DMS 273 (cell line): ENCODE data around the gene MTNR1A.
"Not testable (repeated sequence)": the region's sequence is repeated elsewhere in the genome, so short reads cannot be mapped to it uniquely, and the experiment has no call there.

Source experiments
- DNase-seq: peaks from one replicate; lab custom pipeline; 2025; ENCODE audit not compliant: unreplicated experiment; lab: John Stamatoyannopoulos, UW

Gene MTNR1A

DNA sequence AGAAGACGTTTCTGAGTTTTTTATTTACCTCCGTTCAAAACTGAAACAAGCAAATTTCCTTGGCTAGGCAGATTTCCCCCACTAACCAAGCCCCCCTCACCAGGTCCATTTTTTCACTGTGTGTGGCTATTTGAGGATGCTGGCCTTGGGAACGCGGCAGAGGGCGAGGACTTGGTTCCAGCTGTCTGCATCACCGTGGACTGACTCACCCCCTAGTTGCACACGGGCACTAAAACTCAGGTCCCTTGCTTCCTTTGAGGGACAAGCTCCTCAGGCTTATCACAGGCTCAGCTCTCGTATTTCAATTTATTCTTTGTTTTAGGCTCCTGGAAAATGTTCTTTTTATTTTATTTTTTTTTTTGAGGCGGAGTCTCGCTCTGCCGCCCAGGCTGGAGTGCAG lies 8.4 kb upstream of the MTNR1A start:
- DNase-seq, result no peak

DNA sequence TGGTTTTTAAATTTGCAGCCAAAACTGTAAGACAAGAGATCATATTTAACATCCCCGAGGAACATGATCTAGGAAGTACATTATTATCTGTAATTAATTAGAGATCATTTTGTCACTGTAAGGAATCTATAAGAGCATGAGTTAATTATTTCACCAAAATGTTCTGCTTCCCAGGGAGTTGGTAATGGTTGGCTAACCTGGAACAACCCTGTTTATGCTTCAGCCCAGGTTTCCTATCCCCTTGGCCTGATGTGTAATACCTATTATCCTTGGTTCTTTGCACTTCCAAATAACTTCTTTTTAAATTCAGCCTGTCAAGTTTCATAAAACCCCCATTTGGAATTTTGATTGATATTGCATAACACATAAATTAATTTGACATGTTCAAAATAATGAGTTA lies 6.4 kb upstream of the MTNR1A start:
- DNase-seq, result no peak

DNA sequence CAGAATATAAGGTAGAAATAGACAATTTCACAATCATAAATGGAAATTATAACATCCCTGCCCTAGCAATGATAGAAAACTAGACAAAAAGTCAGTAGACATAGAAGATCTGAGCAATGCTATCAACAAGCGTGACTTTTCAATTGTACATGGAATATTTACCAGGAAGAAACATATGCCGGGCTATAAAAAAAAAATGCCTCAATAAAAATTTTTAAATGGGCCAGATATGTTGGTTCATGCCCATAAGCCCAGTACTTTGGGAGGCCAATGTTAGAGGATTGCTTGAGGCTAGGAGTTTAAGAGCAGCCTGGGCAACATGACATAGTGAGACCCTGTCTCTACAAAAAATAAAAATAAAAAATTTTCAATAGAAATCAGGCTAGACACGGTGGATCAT lies 5.3 kb upstream of the MTNR1A start:
- no peak for DNase-seq

DNA sequence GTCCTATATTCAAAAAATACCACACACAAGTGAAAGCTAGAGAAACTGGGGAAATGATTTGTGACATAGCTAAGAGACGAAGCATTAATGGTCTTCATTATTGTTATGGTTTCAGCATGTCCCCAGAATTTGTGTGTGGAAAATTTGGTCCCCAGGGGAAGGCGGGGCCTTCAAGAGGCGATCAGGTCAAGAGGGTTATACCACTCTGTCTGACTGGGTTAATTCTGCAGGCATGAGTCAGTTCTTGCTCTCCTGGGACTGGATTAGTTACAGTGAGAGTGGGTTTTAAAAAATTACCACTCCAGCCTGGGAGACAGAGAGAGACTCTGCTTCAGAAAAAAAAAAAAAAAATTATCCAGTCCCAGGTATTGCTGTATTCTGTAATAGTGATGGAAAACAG lies 2.1 kb upstream of the MTNR1A start:
- DNase-seq, result no peak

DNA sequence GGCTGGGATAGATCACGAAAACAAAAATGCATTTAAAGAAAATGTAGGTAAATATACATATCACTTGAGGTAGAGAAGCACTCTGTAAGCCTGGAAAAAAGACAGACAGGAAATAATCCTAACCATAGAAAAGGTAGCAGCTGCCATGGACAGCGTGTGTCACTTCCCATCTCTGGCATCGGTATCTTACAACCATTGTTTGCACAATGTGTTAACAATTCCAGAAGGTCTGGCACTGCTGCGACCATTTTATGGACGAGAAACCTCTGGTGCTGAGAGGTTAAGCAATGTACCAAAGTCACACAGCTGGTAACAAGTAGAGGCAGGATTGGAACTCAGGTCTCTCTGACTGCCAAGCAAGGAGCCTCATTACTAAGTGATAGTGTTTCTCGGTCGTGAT lies 1.7 kb upstream of the MTNR1A start:
- no peak for DNase-seq

DNA sequence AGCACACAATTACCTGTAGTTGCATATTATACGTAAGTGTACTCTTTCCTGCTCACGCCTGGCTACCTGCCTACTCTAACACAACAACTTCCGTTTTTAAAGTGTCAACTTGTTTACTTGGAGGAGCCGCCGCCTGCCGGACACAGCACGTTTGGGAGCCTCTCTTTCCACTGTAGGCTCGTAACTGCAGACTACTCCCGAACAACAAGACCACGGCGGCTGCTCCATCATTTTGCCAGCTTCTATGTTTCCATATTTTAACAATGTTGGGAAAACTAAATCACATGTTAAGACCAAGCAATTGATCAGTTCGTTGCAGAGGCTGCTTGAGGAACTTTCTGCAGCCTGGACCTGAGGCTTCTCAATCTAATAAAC lies 841 bp downstream of the MTNR1A start:
- peak; percentile 34 for DNase-seq

DNA sequence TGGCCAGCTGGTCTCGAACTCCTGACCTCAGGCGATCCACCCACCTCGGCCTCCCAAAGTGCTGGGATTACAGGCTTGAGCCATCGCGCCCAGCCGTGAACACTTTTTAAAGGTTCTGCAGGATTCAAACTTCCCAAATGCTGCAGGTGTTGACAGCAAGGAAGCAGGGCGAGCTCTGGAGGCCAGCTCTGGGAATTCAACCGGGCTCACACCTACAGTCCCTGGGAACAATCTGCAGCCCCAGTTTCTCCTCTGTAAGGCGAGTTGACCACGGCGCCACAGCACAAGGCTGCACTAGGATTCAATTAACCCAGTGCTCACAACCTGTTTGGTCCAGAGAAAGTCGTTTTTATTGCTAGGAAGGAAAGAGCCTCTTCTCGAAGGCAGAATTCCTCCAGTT lies 1.6 kb downstream of the MTNR1A start:
- no peak for DNase-seq

DNA sequence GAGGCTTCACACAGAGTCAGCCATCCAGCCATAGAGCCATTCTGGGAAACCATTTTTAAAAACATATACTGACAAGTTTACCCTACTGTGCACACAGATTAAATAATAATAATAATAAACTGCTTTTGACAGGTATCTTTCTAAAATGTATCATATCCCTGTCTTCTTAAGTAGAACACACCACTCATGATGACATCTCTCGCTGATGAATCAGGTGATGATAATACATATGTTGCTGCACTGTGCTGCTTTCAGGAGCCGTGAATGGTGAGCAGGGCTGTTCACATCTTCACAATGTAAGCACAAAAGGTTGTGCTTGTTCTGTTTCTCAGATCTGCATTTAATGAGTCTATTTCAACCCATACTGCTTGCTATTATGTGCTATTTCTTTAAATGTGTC lies 3.5 kb downstream of the MTNR1A start:
- DNase-seq, result no peak

DNA sequence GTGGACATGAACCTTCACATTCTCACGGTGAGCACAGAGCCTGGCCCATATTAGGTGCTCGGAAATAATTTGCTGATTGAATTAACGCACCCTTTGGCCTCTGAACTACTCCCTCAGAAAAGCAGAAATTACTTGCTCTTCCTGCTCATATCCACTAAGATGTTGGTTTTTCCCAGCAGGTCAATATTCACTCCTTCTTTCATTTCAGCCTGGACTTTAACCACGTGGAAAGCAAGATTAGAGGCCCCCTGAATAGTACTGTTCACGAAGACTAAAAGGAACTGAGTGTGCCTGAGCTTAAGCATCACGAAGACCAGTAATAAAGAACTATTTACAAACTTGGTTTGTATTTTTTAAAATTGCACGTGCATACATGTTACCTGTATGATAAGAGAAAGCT lies 9.9 kb downstream of the MTNR1A start:
- no peak for DNase-seq

DNA sequence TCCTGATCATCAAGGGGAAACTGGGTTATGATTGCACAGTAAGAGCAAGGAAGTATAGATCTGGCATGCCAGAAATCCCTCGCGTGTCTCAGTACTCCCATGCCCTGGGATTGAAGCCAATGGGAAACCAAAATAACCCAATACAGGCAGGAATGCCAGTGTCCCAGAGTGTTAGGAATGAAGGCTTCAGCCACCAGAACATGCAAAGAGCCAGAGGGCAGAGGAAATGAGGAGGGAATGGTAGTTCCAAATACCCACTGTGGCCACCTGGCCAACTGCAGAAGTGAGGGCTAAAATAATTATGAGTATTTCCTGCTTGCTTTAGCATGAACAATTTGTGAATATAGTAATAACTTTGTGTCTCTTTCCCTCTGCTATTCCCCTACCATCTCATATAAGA lies 12.2 kb downstream of the MTNR1A start:
- no peak for DNase-seq

DNA sequence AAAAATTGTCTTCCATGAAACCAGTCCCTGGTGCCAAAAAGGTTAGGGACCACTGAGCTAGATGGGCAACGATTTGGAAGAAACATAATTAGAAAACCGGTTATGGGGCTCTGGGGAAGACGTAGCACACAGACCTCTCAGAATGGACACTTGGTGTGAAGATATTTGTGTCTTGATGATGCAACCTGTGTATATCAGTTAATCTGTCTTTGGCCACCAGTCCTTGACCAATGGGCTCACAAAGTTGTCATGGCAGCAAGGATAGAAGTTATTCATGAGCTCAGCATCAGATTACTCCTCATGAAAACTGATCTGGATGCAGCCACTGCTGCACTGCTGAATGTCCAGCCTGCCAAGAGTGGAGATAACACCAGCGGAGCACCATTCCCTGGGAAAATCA lies 13.6 kb downstream of the MTNR1A start:
- no peak for DNase-seq

DNA sequence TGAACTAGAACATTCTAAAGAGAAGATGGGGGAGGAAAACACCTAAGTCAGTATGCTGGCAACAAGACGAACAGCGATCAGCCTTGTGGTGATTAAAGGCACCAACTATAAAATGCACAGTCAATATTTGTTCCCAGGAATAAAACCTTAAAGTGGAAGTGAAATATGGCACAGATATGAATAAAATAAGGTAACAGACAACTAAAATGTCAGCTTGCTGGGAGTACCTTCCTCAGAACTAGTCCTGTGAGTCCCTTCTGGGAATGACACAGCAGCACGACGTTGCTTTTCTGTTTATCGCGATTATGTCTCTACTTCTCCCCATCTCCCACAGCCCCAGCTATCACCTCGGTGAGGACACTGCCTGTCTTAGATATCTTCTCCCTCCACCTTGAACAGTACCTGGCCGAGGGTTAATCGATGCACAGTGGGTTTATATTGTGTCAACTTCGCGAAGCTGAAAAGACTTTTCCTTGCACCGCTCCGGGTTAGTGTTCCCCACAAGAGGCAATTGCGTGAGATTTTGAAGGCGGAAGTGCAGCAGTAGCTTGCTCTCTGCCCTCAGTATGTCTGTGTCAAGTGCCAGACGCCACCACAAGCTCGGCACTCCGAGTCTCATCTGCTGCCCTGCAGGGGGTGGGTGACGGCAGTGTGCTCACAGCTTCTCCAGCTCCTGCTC lies 17.4 kb downstream of the MTNR1A start:
- no peak for DNase-seq

DNA sequence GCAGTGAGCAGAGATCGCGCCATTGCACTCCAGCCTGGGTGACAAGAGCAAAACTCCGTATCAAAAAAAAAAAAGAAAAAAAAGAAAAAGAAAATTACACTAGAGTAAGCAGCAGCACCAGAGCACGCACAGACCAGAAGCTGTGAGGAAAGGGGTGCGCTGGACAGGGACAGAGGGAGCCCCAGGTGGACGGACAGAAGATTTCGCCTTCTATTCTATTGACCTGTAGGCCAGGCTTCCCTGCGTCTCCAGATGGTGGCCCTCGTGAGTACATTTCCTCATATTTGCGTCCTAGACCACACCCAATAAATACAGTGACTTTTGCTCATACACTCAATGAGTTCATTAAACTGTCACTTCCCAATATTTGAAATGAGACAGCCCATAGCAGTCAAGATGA lies 19.1 kb downstream of the MTNR1A start:
- DNase-seq, result no peak

DNA sequence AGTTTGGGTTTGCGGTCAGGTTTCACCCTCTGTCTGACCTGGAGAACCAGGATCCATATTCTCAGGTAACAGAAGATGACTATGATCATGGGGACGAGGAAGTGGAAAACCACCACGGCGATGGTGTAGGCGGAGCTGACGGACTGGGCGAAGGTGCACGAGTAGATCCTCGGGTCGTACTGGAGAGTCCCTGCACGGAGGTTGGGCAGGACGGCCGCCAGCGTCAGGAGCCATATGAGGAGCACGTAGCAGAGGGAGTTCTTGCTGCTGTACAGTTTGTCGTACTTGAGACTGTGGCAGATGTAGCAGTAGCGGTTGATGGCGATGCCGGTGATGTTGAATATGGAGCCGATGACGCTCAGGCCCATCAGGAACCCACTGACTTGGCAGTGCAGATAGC lies 21.3 kb downstream of the MTNR1A start:
- DNase-seq, result no peak

DNA sequence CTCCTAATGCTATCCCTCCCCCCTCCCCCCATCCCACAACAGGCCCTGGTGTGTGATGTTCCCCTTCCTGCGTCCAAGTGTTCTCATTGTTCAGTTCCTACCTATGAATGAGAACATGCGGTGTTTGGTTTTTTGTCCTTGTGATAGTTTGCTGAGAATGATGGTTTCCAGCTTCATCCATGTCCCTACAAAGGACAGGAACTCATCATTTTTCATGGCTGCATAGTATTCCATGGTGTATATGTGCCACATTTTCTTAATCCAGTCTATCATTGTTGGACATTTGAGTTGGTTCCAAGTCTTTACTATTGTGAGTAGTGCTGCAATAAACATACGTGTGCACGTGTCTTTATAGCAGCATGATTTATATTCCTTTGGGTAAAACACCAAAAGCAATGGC lies 31.4 kb downstream of the MTNR1A start:
- not testable (repeated sequence) for DNase-seq

DNA sequence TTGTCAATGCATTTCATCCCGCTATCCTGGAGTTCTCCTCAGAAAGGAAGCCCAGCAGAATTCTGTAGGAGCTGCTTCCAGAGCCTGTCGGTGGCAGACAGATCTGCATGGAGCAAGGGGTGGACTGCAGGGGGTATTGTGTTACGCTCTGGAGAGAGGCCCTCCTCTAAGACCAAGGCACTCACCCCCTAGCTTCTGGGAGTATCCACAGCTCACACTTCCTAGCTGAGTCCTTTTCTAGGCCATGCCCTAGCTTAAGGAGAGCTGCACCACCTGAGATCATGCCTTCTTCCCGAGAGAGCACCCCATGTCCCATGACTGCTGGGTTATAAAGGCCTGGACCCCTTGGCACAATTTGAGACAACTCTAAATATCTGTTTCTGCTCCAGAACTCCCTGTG lies 39.1 kb downstream of the MTNR1A start:
- DNase-seq, result no peak

DNA sequence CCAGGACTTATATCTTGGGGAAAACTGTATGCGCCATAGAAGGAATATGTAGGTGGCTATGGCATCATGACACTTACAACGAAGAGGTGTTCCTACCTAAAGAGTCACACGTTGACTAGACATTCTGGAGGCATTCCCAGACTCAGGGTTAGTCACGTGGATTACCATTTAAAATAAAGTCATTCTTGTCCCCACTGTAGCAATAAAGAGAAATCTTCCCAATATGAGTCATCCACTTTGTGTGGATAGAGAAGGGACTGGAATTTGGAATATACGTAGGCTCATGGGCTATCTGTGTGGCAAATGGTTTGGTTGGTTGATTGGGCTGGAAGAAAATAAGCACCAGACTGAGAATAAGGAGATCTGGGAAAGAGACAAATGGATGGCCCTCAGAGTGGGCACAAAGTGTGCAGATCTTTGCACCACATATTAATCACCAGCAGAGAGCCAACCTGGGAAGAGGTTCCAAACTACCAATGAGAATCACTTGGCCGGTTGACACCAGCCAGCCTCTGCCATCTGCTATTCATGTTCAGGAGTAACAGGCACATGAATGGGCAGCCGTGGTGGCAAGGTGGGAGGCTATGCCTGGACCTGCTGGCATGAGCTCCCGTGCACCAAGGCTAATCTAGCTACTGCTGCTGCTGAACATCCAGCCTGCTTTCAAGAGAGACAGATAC lies 41.0 kb downstream of the MTNR1A start:
- no peak for DNase-seq

DNA sequence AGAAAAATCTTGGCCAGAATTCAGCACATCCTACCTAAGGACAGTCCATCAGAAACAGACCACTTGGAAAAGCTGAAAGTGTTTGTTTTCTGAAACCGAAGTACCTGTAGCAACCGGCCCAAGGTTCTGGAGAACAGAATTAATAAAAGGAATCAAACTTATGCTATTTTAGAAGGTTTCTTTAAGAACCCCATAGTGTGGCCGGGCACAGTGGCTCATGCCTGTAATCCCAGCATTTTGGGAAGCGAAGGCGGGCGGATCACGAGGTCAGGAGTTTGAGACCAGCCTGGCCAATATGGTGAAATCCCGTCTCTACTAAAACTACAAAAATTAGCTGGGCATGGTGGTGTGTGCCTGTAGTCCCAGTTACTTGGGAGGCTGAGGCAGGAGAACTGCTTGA lies 50.6 kb downstream of the MTNR1A start:
- not testable (repeated sequence) for DNase-seq

DNA sequence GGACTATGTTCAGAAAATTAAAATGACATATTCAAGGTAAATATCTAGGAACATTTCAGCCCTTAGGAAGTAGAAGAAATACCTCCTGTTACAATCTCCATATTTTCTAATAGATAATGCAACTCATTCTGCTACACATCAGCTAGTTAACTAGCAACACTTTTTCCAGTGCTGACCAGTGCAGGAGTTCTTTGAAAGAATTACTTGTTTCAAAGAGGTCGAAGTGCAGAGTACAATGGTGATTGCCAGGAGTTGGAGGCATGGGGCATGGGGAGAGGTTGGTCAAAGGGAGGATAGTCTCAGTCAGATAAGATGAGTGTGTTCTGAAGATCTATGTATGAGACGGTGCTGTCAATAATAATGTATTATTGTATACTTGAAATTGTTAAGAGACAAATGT lies 53.1 kb downstream of the MTNR1A start:
- DNase-seq, result no peak

DNA sequence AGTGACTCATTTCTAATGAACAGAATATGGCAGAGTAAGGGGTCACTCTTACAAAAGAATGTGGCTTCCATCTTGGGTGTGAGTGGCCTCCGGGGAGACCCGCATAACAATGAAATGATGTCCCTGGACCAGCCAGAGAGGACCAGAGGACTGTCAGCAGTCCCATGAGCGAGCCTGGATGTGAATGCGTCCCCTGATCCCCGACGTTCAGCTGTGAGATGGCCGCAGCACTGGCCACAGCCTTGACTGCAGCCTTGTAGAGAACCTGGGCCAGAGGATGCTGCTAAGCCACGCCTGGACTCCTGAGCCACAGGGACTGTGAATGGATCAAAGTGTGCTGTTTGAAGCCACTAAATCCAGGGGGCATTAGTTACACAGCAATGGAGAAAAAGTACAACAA lies 53.8 kb downstream of the MTNR1A start:
- DNase-seq, result no peak

DNA sequence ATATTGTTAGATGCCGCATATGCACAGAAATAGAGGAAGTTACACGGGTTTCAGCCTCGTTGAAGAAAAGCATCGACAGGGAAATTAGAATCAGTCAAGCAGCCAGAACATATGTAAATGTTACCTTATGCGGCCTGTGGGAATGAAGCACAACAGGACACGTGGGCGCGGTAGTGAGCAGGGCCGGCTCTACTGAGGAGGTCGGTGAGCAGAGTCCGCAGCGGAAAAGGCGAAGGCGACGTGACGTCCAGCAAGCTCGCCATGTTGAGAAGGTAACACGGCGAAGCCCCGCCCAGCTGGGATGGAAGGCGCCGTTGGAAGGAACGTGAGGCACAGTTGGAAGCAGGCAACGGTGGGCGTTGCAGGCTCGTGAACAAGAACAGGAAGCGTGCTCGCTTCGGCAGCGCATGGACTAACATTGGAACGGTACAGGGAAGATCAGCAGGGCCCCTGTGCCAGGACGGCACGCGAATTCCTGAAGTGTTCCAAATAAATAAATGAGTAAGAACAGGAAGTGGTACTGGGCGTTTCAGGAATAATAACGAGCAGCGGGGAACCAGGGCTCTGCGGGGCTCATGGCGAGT lies 54.6 kb downstream of the MTNR1A start:
- no peak for DNase-seq

DNA sequence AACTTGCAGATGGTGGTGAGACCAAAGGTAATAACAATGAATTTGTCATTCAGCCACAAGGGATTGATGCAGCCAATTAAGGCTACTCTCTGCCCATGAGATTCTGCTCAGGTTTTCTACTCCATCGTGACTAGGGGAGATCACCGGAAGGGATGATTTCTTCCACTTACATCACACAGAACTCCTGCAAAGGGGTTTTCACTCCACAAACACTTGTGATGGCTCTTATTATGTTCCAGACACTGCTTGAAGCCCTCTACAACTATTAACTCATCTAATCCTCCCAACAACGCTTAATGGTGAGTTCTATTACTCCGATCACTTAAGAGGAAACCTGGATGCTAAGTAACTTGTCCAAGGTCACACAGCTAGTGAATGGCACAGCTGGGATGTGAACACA lies 55.9 kb downstream of the MTNR1A start:
- DNase-seq, result no peak

DNA sequence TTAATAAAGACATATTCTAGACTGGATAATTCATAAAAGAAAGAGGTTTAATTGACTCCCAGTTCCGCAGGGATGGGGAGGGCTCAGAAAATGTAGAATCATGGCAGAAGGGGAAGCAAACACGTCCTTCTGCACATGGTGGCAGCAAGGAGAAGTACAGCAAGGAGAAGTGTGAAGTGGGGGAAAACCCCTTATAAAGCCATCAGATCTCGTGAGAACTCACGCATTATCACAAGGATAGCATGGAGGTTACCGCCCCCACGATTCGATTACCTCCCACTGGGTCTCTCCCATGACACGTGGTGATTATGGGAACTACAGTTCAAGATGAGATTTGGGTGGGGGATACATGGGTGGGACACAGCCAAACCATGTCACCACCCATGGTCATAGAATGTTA lies 58.3 kb downstream of the MTNR1A start:
- no peak for DNase-seq
